ENCODE measurements around the gene SPATA19.

- TF ChIP-seq TAF1 (IDR thresholded peaks at IDR 0.05; ENCODE audit: borderline replicate concordance, low read depth, low read length) = no peak
- TF ChIP-seq POLR2A (IDR thresholded peaks at IDR 0.05; ENCODE audit: low read depth, low read length) = no peak
- no peak for TF ChIP-seq POLR2AphosphoS5 (IDR thresholded peaks at IDR 0.05; ENCODE audit: low read depth, low read length)
These were observed 43.9 kb upstream of the SPATA19 start for GRCh38 chr11:133889188-133889587.
